ENCODE results near the gene B4GALNT2.
"Not testable (repeated sequence)": the region's sequence is repeated elsewhere in the genome, so short reads cannot be mapped to it uniquely, and the experiment has no call there.

Gene B4GALNT2

GRCh38 chr17:49132699-49133364 is at the start of gene B4GALNT2:
Gene B4GALNT2, plus strand, starts transcription at chr17:49132769. Its CDS starts 24 bp downstream, at chr17:49132793.
- DNase-seq (ENCODE audit: low spot score), result no peak

GRCh38 chr17:49085046-49085445 is 47.5 kb upstream of the B4GALNT2 start:
- DNase-seq (ENCODE audit: low spot score), result not testable (repeated sequence)

- DNase-seq (ENCODE audit: low spot score), result no peak
Measured at GRCh38 chr17:49085565-49086315, 46.8 kb upstream of the B4GALNT2 start.

- no peak for DNase-seq (ENCODE audit: low spot score)
Measured at GRCh38 chr17:49086316-49086605, 46.3 kb upstream of the B4GALNT2 start.

GRCh38 chr17:49086649-49087048 is 45.9 kb upstream of the B4GALNT2 start:
- DNase-seq (ENCODE audit: low spot score), result no peak

- DNase-seq (ENCODE audit: low spot score), result no peak
Measured at GRCh38 chr17:49089094-49089493, 43.5 kb upstream of the B4GALNT2 start.

- DNase-seq (ENCODE audit: low spot score), result no peak
Measured at GRCh38 chr17:49090878-49091594, 41.5 kb upstream of the B4GALNT2 start.

- no peak for DNase-seq (ENCODE audit: low spot score)
Measured at GRCh38 chr17:49093131-49093530, 39.4 kb upstream of the B4GALNT2 start.

GRCh38 chr17:49100601-49101000 is 32.0 kb upstream of the B4GALNT2 start:
- DNase-seq (ENCODE audit: low spot score), result no peak

GRCh38 chr17:49101054-49101534 is 31.5 kb upstream of the B4GALNT2 start:
- DNase-seq (ENCODE audit: low spot score), result no peak

- DNase-seq (ENCODE audit: low spot score), result not testable (repeated sequence)
Measured at GRCh38 chr17:49103360-49103759, 29.2 kb upstream of the B4GALNT2 start.

- DNase-seq (ENCODE audit: low spot score), result no peak
Measured at GRCh38 chr17:49104511-49105074, 28.0 kb upstream of the B4GALNT2 start.

- DNase-seq (ENCODE audit: low spot score), result no peak
Measured at GRCh38 chr17:49106321-49107210, 26.0 kb upstream of the B4GALNT2 start.

GRCh38 chr17:49107211-49107557 is 25.4 kb upstream of the B4GALNT2 start:
- no peak for DNase-seq (ENCODE audit: low spot score)

GRCh38 chr17:49108318-49108717 is 24.3 kb upstream of the B4GALNT2 start:
- no peak for DNase-seq (ENCODE audit: low spot score)

GRCh38 chr17:49110509-49110908 is 22.1 kb upstream of the B4GALNT2 start:
- no peak for DNase-seq (ENCODE audit: low spot score)

- no peak for DNase-seq (ENCODE audit: low spot score)
Measured at GRCh38 chr17:49111934-49112333, 20.6 kb upstream of the B4GALNT2 start.

- no peak for DNase-seq (ENCODE audit: low spot score)
Measured at GRCh38 chr17:49112936-49113335, 19.6 kb upstream of the B4GALNT2 start.

- no peak for DNase-seq (ENCODE audit: low spot score)
Measured at GRCh38 chr17:49114703-49115102, 17.9 kb upstream of the B4GALNT2 start.

GRCh38 chr17:49117587-49118230 is 14.9 kb upstream of the B4GALNT2 start:
- peak; percentile 28 for DNase-seq (ENCODE audit: low spot score)

GRCh38 chr17:49120166-49120565 is 12.4 kb upstream of the B4GALNT2 start:
- no peak for DNase-seq (ENCODE audit: low spot score)

Measured in NAMALWA (cell line).